Stimulated activated CD4-positive, alpha-beta T cell treated with anti-CD3 and anti-CD28 coated beads, Interleukin-2, amount 100 ng/mL, for 4 hours (primary cell): Measurements from ENCODE around the gene LSAMP.

Experiments used
- DNase-seq: peaks from one replicate; pipeline ENCODE4 v3.0.0-alpha.2; 2020; ENCODE audit warnings: low read depth

Gene LSAMP

GRCh38 chr3:116445311-116445841 is at the start of gene LSAMP:
LSAMP (minus strand) TSS chr3:116445487.
- no peak for DNase-seq

- DNase-seq: no peak
These were observed 47.1 kb upstream of the LSAMP start for GRCh38 chr3:116492379-116492778.

GRCh38 chr3:116483135-116483534 is 37.8 kb upstream of the LSAMP start:
- DNase-seq: no peak

- DNase-seq: no peak
These were observed 31.4 kb upstream of the LSAMP start for GRCh38 chr3:116476691-116477090.

- no peak for DNase-seq
These were observed 29.5 kb upstream of the LSAMP start for GRCh38 chr3:116474801-116475200.

GRCh38 chr3:116474032-116474780 is 28.9 kb upstream of the LSAMP start:
- DNase-seq: no peak

- DNase-seq: no peak
These were observed 28.3 kb upstream of the LSAMP start for GRCh38 chr3:116473602-116474001.

- DNase-seq: no peak
These were observed 25.4 kb upstream of the LSAMP start for GRCh38 chr3:116470605-116471197.

GRCh38 chr3:116469546-116469945 is 24.3 kb upstream of the LSAMP start:
- no peak for DNase-seq

GRCh38 chr3:116464276-116464798 is 19.1 kb upstream of the LSAMP start:
- DNase-seq: no peak

GRCh38 chr3:116453666-116454346 is 8.5 kb upstream of the LSAMP start:
- DNase-seq: no peak

GRCh38 chr3:116449546-116450350 is 4.5 kb upstream of the LSAMP start:
- no peak for DNase-seq

- DNase-seq: no peak
These were observed 703 bp upstream of the LSAMP start for GRCh38 chr3:116445990-116446389.

- DNase-seq: no peak
These were observed 422 bp downstream of the LSAMP start for GRCh38 chr3:116444819-116445310.

GRCh38 chr3:116444115-116444747 is 1.1 kb downstream of the LSAMP start:
- DNase-seq: no peak

GRCh38 chr3:116443191-116443661 is 2.1 kb downstream of the LSAMP start:
- DNase-seq: no peak

- no peak for DNase-seq
These were observed 2.8 kb downstream of the LSAMP start for GRCh38 chr3:116442331-116443021.

- DNase-seq: no peak
These were observed 3.6 kb downstream of the LSAMP start for GRCh38 chr3:116441652-116442051.

GRCh38 chr3:116440196-116440595 is 5.1 kb downstream of the LSAMP start:
- DNase-seq: no peak

GRCh38 chr3:116433552-116433951 is 11.7 kb downstream of the LSAMP start:
- DNase-seq: no peak
